ENCODE results near the gene MYL12B. TPM values are rescaled to one million over a fixed set of nuclear protein-coding genes. Genes with fewer than 3 reads are reported as not detected.
"Not testable (repeated sequence)": the region's sequence is repeated elsewhere in the genome, so short reads cannot be mapped to it uniquely, and the experiment has no call there.

Gene MYL12B
- total RNA-seq, 2 donors from 2014 or later = 415 to 575 TPM

DNA sequence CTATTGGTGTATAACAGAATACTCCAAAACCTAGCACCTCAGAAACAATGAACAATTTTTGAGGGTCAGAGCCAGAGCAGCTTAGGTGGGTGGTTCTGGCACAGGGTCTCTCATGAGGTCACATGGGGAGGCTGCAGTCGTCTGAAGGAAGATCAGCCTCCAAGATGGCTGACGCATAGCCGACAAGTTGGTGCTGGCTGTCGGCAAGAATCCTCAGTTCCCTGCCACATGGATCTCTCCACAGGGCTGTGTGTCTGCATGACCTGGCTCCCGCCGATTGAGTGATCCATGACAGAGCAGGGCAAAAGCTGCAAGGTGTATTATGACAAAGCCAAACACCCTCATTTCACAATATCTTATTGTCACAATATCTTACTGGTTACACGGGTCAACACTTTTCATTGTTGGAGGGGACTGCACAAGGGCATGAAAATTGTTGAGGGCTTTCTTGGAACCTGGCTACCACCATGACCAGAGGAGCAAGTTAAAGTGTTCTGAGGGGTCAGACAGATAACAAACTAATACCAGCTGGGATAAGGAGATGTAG lies 4.2 kb downstream of the MYL12B start:
- no peaks in the 10 kb centered on the region for H3K36me3 ChIP-seq
- H3K9me3 ChIP-seq = no peaks in the 10 kb centered on the region
- intact Hi-C loops (cut with DNase I) = no loop called here
- no peak for DNase-seq
- no peak overlapping the region for H3K27ac ChIP-seq
- H3K4me3 ChIP-seq = no peak overlapping the region
- H3K4me1 ChIP-seq = peaks cover 28% of the 10 kb centered on the region
- TF ChIP-seq, protein P1, sequence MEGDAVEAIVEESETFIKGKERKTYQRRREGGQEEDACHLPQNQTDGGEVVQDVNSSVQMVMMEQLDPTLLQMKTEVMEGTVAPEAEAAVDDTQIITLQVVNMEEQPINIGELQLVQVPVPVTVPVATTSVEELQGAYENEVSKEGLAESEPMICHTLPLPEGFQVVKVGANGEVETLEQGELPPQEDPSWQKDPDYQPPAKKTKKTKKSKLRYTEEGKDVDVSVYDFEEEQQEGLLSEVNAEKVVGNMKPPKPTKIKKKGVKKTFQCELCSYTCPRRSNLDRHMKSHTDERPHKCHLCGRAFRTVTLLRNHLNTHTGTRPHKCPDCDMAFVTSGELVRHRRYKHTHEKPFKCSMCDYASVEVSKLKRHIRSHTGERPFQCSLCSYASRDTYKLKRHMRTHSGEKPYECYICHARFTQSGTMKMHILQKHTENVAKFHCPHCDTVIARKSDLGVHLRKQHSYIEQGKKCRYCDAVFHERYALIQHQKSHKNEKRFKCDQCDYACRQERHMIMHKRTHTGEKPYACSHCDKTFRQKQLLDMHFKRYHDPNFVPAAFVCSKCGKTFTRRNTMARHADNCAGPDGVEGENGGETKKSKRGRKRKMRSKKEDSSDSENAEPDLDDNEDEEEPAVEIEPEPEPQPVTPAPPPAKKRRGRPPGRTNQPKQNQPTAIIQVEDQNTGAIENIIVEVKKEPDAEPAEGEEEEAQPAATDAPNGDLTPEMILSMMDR (IDR thresholded peaks at IDR 0.05) = no peak
- H3K9ac ChIP-seq (ENCODE audit: low read depth in 2 of 2, low read length in 2 of 2) = peak overlapping the region in 1 of 2 donors; percentile 19
- H3K27me3 ChIP-seq = no peaks in the 10 kb centered on the region

DNA sequence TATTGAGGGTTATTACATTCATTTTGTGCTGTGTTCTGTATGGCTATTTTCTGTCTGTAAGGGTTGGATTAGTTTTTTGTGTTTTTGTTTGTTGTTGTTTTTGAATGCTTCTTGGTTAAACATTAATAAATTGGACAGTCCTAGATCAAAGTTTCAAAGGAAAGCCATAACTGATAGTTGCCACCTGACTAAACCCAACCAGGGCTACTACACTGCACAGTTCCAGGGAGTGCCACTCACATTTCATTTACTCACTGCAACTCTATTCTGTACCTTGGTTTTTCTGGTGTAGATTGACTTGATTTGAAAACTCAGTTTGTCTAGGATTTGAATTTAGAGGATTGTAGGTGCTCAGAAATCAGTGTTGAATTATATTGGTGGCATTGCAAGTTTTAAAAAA lies 6.4 kb downstream of the MYL12B start:
- TF ChIP-seq, protein P1 (IDR thresholded peaks at IDR 0.05) = no peak
- Histone ChIP-seq H3K27me3 (no peaks in the 10 kb centered on the region), H3K36me3 (no peaks in the 10 kb centered on the region), H3K9ac (ENCODE audit: low read depth in 2 of 2, low read length in 2 of 2) (no peak overlapping the region), H3K9me3 (no peaks in the 10 kb centered on the region), H3K27ac (no peak overlapping the region), H3K4me1 (peaks cover 28% of the 10 kb centered on the region), H3K4me3 (no peak overlapping the region)
- DNase-seq = no peak
- intact Hi-C loops (cut with DNase I) = no loop called here

DNA sequence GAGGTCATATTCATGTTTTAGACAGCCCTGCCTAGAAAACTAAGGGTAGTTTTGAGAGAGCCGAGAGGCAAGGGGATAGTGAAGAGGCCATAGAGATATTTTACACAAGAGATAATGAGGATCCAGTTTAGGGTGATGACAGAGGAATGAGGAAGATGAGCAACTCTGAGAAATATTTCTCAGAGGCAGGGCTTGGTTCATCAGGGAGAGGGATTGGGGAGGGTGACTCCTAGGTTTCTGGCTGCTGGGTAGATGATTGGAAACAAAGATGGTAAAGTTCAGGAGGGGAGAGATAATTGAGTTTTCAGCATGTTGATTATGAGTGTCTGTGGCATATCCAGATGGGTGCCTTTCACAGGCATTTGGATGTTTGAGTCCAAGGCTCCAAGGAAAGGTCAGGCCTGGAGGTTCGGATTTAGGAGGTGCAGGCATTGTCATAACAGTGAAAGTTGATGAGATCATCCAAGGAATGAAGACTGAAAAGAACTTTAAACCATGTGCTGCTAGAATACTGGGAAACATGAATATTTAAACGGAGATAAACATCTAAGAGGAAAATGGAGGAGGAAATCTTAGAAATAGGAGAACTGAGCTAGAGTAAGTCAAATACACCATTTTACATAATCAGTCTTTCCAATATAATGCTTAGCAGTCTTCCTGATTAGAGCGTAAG lies 7.4 kb downstream of the MYL12B start:
- intact Hi-C loops (cut with DNase I) = no loop called here
- Histone ChIP-seq H3K27ac (no peak overlapping the region), H3K4me1 (peaks cover 27% of the 10 kb centered on the region), H3K36me3 (no peaks in the 10 kb centered on the region), H3K9ac (ENCODE audit: low read depth in 2 of 2, low read length in 2 of 2) (peak overlapping the region in 1 of 2 donors; percentile 16), H3K9me3 (no peaks in the 10 kb centered on the region), H3K4me3 (no peak overlapping the region), H3K27me3 (no peaks in the 10 kb centered on the region)
- no peak for DNase-seq
- TF ChIP-seq, protein P1 (IDR thresholded peaks at IDR 0.05) = no peak

DNA sequence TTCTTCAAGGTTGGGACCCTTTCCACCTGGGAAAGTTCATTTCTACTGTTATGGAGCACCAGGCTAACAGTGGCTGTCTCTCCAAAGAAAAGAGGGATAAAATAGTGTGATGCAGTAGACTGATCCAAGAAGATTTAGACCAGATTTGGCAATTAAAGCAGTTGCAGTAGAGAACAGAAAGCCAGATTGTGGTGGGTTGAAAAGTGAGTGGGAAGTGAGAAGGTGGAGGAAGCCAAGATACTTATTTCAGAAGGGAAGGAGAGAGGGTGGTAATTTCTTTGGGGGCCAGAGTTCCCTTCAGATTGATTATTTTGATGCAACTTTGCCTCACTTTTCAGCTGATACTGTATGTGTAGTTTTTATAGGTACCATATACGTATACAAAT lies 8.0 kb downstream of the MYL12B start:
- Histone ChIP-seq H3K9ac (ENCODE audit: low read depth in 2 of 2, low read length in 2 of 2) (no peak overlapping the region), H3K27me3 (no peaks in the 10 kb centered on the region), H3K4me3 (no peak overlapping the region), H3K9me3 (no peaks in the 10 kb centered on the region), H3K27ac (no peak overlapping the region), H3K36me3 (peaks cover 4% of the 10 kb centered on the region), H3K4me1 (peaks cover 22% of the 10 kb centered on the region)
- TF ChIP-seq, protein P1 (IDR thresholded peaks at IDR 0.05) = no peak
- DNase-seq = no peak
- intact Hi-C loops (cut with DNase I) = no loop called here

DNA sequence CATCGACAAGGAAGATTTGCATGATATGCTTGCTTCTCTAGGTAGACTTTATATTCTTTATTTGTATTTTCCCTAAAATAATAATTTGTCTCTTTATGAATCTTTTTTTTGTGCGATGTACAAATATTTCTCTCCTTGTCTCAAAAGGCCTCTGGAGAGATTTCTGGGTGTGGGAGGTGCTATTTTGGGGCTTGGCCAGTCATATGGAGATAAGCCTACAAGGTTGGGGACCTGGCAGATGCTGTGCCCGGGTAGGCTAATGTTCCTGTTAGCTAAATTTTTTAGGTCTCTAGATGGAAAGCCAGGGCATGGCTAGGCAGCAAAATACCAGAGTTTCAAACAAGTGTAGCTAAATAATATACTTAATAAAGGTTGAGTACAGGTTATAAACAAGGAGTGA lies 11.1 kb downstream of the MYL12B start:
- DNase-seq = no peak
- Histone ChIP-seq H3K9me3 (no peaks in the 10 kb centered on the region), H3K27me3 (no peaks in the 10 kb centered on the region), H3K36me3 (peaks cover 14% of the 10 kb centered on the region), H3K4me1 (peaks cover 8% of the 10 kb centered on the region), H3K4me3 (no peak overlapping the region), H3K9ac (ENCODE audit: low read depth in 2 of 2, low read length in 2 of 2) (no peak overlapping the region), H3K27ac (no peak overlapping the region)
- TF ChIP-seq, protein P1 (IDR thresholded peaks at IDR 0.05) = no peak
- intact Hi-C loops (cut with DNase I) = no loop called here

DNA sequence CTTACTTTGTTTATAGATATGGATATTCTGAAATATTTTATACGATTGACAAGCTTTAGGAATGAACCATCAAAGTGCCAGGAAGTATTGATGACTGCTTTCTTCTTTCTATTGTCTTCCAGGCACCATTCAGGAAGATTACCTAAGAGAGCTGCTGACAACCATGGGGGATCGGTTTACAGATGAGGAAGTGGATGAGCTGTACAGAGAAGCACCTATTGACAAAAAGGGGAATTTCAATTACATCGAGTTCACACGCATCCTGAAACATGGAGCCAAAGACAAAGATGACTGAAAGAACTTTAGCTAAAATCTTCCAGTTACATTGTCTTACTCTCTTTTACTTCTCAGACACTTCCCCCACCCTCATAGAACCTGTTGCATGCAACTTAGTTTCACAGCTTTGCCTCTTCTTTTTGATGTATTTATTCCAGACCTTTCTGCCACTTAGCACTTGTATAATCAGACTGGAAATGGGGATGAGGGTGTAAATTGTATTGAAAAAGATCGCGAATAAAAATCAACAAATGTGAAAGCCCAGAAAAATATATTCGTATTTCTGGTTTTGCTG lies 15.8 kb downstream of the MYL12B start:
- H3K27me3 ChIP-seq; H3K9ac ChIP-seq (ENCODE audit: low read depth in 2 of 2, low read length in 2 of 2); H3K9me3 ChIP-seq; H3K4me1 ChIP-seq; H3K27ac ChIP-seq; DNase-seq; intact Hi-C loops (cut with DNase I); H3K4me3 ChIP-seq: not testable (repeated sequence)
- H3K36me3 ChIP-seq = peaks cover 14% of the 10 kb centered on the region

Measured in colonic mucosa (tissue), 4 donors.